RPMI8226 (cell line): ENCODE measurements around the gene PHETA1.
A peak's percentile ranks its signal among the peaks of the same experiment; 100 is the strongest.

Experiments used
- DNase-seq: peaks from one replicate; pipeline ENCODE4 v3.0.0-alpha.2; 2015

PHETA1 gene

GRCh38 chr12:111368788-111369495 lies at the start of gene PHETA1:
Gene PHETA1 (minus strand): TSS chr12:111369095. CDS start chr12:111363427, 5,668 bp downstream.
- peak; percentile 88 for DNase-seq

- no peak for DNase-seq
Observed at GRCh38 chr12:111418594-111418880, 49.6 kb upstream of the PHETA1 start.

GRCh38 chr12:111417784-111418593 lies 49.1 kb upstream of the PHETA1 start:
- no peak for DNase-seq

GRCh38 chr12:111417290-111417689 lies 48.4 kb upstream of the PHETA1 start:
- DNase-seq, result no peak

GRCh38 chr12:111414711-111415252 lies 45.9 kb upstream of the PHETA1 start:
- no peak for DNase-seq

- no peak for DNase-seq
Observed at GRCh38 chr12:111413442-111414086, 44.7 kb upstream of the PHETA1 start.

- DNase-seq, result no peak
Observed at GRCh38 chr12:111412830-111413441, 44.0 kb upstream of the PHETA1 start.

- no peak for DNase-seq
Observed at GRCh38 chr12:111412007-111412829, 43.3 kb upstream of the PHETA1 start.

- DNase-seq, result no peak
Observed at GRCh38 chr12:111411185-111411764, 42.4 kb upstream of the PHETA1 start.

GRCh38 chr12:111410431-111411184 lies 41.7 kb upstream of the PHETA1 start:
- no peak for DNase-seq

- no peak for DNase-seq
Observed at GRCh38 chr12:111409780-111410430, 41.0 kb upstream of the PHETA1 start.

GRCh38 chr12:111409403-111409779 lies 40.5 kb upstream of the PHETA1 start:
- DNase-seq, result no peak

- no peak for DNase-seq
Observed at GRCh38 chr12:111408686-111409402, 39.9 kb upstream of the PHETA1 start.

GRCh38 chr12:111408116-111408440 lies 39.2 kb upstream of the PHETA1 start:
- DNase-seq, result no peak

- DNase-seq, result no peak
Observed at GRCh38 chr12:111407377-111408115, 38.7 kb upstream of the PHETA1 start.

GRCh38 chr12:111406474-111407376 lies 37.8 kb upstream of the PHETA1 start:
- peak; percentile 20 for DNase-seq

- DNase-seq, result no peak
Observed at GRCh38 chr12:111405859-111406473, 37.1 kb upstream of the PHETA1 start, which contains the start of gene SH2B3. Gene SH2B3 (plus strand): TSS chr12:111405923. CDS start chr12:111418146, 12,223 bp downstream.
